Smooth muscle cell (in vitro differentiated cells): Measurements from ENCODE around the gene NUAK2. TPM values are rescaled to one million over a fixed set of nuclear protein-coding genes. Genes with fewer than 3 reads are reported as not detected.
"Not testable (repeated sequence)": the region's sequence is repeated elsewhere in the genome, so short reads cannot be mapped to it uniquely, and the experiment has no call there.

Source experiments
- DNase-seq: peaks from one replicate; lab custom pipeline; 2025; ENCODE audit not compliant: unreplicated experiment; lab: John Stamatoyannopoulos, UW
- H2AFZ ChIP-seq: fragments of 200-600 bp; sonication (generic); 2 replicates; pipeline ENCODE4 v1.6.0; 2016; ENCODE audit warnings: antibody characterized with exemption, low read depth, mild to moderate bottlenecking
- H3F3A ChIP-seq: fragments of 200-600 bp; sonication (generic); 2 replicates; pipeline ENCODE4 v1.6.0; 2017; ENCODE audit warnings: antibody characterized with exemption, low read depth
- H3K27ac ChIP-seq: fragments of 200-600 bp; sonication (generic); 2 replicates; pipeline ENCODE4 v1.5.1; 2016; ENCODE audit warnings: low read depth, mild to moderate bottlenecking
- H3K27me3 ChIP-seq: fragments of 200-600 bp; sonication (generic); 2 replicates; pipeline ENCODE4 v1.6.1; 2016; ENCODE audit warnings: low read depth, mild to moderate bottlenecking
- H3K36me3 ChIP-seq: fragments of 200-600 bp; sonication (generic); 2 replicates; pipeline ENCODE4 v1.5.1; 2016; ENCODE audit warnings: low read depth
- H3K4me1 ChIP-seq: fragments of 200-600 bp; sonication (generic); 2 replicates; pipeline ENCODE4 v1.5.1; 2016; ENCODE audit warnings: low read depth
- H3K4me2 ChIP-seq: fragments of 200-600 bp; sonication (generic); 2 replicates; pipeline ENCODE4 v1.6.0; 2016; ENCODE audit warnings: mild to moderate bottlenecking
- H3K4me3 ChIP-seq: fragments of 200-600 bp; sonication (generic); 2 replicates; pipeline ENCODE4 v1.5.1; 2016; ENCODE audit warnings: mild to moderate bottlenecking
- H3K79me2 ChIP-seq: fragments of 200-600 bp; sonication (generic); 2 replicates; pipeline ENCODE4 v1.6.0; 2016; ENCODE audit warnings: low read depth, mild to moderate bottlenecking
- H3K9ac ChIP-seq: fragments of 200-600 bp; sonication (generic); 2 replicates; pipeline ENCODE4 v1.6.0; 2016; ENCODE audit warnings: low read depth
- H3K9me3 ChIP-seq: fragments of 200-600 bp; sonication (generic); replicated peaks from 2 replicates; pipeline ENCODE4 v1.5.1; 2016; ENCODE audit warnings: low read depth
- H4K20me1 ChIP-seq: fragments of 200-600 bp; sonication (generic); 2 replicates; pipeline ENCODE4 v1.6.0; 2016; ENCODE audit warnings: low read depth
- CTCF ChIP-seq: fragments of 200-600 bp; sonication (generic); IDR thresholded peaks from 2 replicates; pipeline ENCODE4 v1.5.1; 2017; ENCODE audit warnings: borderline replicate concordance, mild to moderate bottlenecking, antibody characterized with exemption; ENCODE audit not compliant: insufficient read depth, poor library complexity, severe bottlenecking
- WGBS: methylation state at CpG from one replicate; pipeline ENCODE4 v1.1.7; 2016; ENCODE audit warnings: low lambda C conversion rate; 5-methylcytosine and 5-hydroxymethylcytosine counted together
- polyA plus RNA-seq: library from polyadenylated mRNA; unstranded; fragments of >200 nt; fragmentation: Nextera tagmentation; extraction: Ambion mirVana; gene quantifications from 2 replicates; pipeline ENCODE4 v1.2.1, GENCODE V29; 2016
- total RNA-seq: library from RNA; depleted of rRNA; stranded (reverse); fragments of >200 nt; gene quantifications from 2 replicates; pipeline ENCODE4 v1.2.3, GENCODE V29; 2014

NUAK2 gene
- total and polyA plus RNA-seq, 2 experiments from 2014 or later, result 11.3 to 15.8 TPM

GRCh38 chr1:205301205-205301821 is 20.2 kb downstream of the NUAK2 start:
- H3K4me1 ChIP-seq, result peaks cover 56% of the 10 kb centered on the region
- 2% methylated on average over 14 of the region's 14 CpGs for WGBS
- H2AFZ ChIP-seq, result no peak overlapping the region

GRCh38 chr1:205300149-205300548 is 21.4 kb downstream of the NUAK2 start:
- Histone ChIP-seq H3F3A (peaks cover 26% of the 10 kb centered on the region), H4K20me1 (no peaks in the 10 kb centered on the region), H3K4me1 (peaks cover 67% of the 10 kb centered on the region), H3K36me3 (no peaks in the 10 kb centered on the region), H3K79me2 (no peaks in the 10 kb centered on the region), H2AFZ (no peak overlapping the region), H3K9me3 (no peaks in the 10 kb centered on the region), H3K9ac (no peak overlapping the region), H3K4me3 (no peak overlapping the region), H3K4me2 (peak overlapping the region; percentile 67), H3K27ac (peak overlapping the region; percentile 93), H3K27me3 (no peaks in the 10 kb centered on the region)
- no peak for TF ChIP-seq CTCF
- no peak for DNase-seq
- WGBS, result 88% methylated on average over 9 of the region's 9 CpGs

More at GRCh38 chr1:205301205-205301821, 20.2 kb downstream of the NUAK2 start:
- Histone ChIP-seq H3K79me2 (no peaks in the 10 kb centered on the region), H4K20me1 (no peaks in the 10 kb centered on the region), H3K27me3 (no peaks in the 10 kb centered on the region), H3K36me3 (no peaks in the 10 kb centered on the region), H3F3A (peaks cover 19% of the 10 kb centered on the region), H3K9me3 (no peaks in the 10 kb centered on the region), H3K4me3 (no peak overlapping the region), H3K9ac (peak overlapping the region; percentile 54), H3K4me2 (peak overlapping the region; percentile 67), H3K27ac (peak overlapping the region; percentile 93)
- no peak for TF ChIP-seq CTCF
- peak; percentile 13 for DNase-seq

GRCh38 chr1:205298191-205298994 is 23.2 kb downstream of the NUAK2 start:
- H2AFZ ChIP-seq, result no peak overlapping the region
- 19% methylated on average over 9 of the region's 9 CpGs for WGBS
- H3K27ac ChIP-seq, result peak overlapping the region; percentile 93
- H3K79me2 ChIP-seq, result no peaks in the 10 kb centered on the region
- TF ChIP-seq CTCF, result no peak
- peaks cover 85% of the 10 kb centered on the region for H3K4me1 ChIP-seq
- no peaks in the 10 kb centered on the region for H3K27me3 ChIP-seq
- no peak overlapping the region for H3K4me3 ChIP-seq
- H3F3A ChIP-seq, result peaks cover 32% of the 10 kb centered on the region
- H3K36me3 ChIP-seq, result no peaks in the 10 kb centered on the region
- peak overlapping the region; percentile 50 for H3K4me2 ChIP-seq
- DNase-seq, result peak; percentile 8
- peak overlapping the region; percentile 72 for H3K9ac ChIP-seq
- H4K20me1 ChIP-seq, result no peaks in the 10 kb centered on the region
- no peaks in the 10 kb centered on the region for H3K9me3 ChIP-seq

- not testable (repeated sequence) for H3K9me3 ChIP-seq, H3K27me3 ChIP-seq, H2AFZ ChIP-seq, H3K36me3 ChIP-seq, DNase-seq, H3K4me3 ChIP-seq, H4K20me1 ChIP-seq, H3K79me2 ChIP-seq
- Histone ChIP-seq H3F3A (peaks cover 32% of the 10 kb centered on the region), H3K4me2 (peak overlapping the region; percentile 50), H3K27ac (peak overlapping the region; percentile 93), H3K9ac (peak overlapping the region; percentile 66), H3K4me1 (peaks cover 84% of the 10 kb centered on the region)
- 74% methylated on average over 5 of the region's 5 CpGs for WGBS
These were observed 23.9 kb downstream of the NUAK2 start for GRCh38 chr1:205297546-205298177.
